Mesenteric fat pad (tissue), 1 donor: Measurements from ENCODE around the gene OTOG. TPM values are rescaled to one million over a fixed set of nuclear protein-coding genes. Genes with fewer than 3 reads are reported as not detected.

ENCODE experiments used
- DNase-seq: peaks from one replicate; pipeline ENCODE4 v3.0.0-alpha.2; 2020; ENCODE audit warnings: low spot score
- total RNA-seq: library from RNA; stranded (reverse); fragmentation: NEBNext Ultra II Directional; extraction: Animal tissue kit (Norgen Biotek cat#: 25700); gene quantifications from one replicate; pipeline ENCODE4 v1.2.1, GENCODE V29; 2021
- donor health status: DM: yes; HTN: yes; CAD: no.

OTOG gene
- total RNA-seq, 1 donor from 2014 or later: not detected

DNA sequence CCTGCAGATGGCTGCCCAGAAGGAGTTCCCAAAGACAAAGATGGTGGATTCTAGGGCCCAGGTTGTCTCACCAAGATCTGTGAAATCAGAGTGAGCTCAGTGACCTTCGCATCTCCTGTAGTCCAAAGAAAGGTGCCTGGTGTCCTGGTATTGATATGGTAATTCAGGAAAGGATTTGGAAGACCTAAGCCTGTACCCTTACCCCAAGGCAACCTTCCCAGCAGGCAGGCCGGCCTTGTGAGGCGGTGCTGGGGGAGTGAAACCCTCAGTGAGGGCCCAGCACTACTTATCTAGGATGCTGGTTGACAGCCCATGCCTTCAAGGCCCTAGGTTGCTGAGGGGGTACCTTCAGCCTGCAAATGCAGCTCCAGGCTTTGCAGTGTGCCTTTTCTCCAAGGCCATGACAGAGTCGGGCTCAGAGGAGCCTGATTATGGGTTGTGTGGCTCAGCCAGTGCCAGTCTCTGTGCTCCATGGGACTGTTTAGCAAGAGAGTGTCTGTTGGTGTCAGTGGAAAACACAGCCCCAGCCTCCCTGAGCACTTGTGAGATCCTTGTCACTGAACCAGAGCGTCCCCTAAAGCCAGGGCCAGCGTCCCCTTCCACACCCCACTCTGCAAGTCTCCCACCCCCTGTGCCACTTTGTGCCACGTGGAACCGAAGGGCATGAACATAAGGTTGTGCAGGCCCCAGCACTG lies 99.5 kb downstream of the OTOG start:
- DNase-seq: no peak

DNA sequence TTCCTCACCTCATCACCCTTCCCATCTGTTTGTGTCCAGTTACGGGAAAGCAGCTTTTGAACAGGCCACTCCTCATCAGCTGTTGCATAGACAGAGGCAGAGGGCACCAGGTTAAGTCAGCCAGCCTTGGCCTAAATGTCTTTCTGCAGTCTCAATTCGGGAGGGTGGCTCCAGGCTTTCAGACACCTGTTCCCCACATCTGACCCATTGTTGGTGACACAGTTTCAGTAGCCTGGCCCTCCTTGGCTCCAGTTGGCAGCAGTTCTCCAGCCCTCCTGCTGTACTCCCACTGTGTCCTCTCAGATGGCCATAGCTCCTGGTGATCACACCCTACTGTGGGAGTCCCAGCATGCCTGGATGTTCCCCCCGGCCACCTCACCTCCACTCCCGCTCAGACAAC lies 101.5 kb downstream of the OTOG start:
- no peak for DNase-seq

DNA sequence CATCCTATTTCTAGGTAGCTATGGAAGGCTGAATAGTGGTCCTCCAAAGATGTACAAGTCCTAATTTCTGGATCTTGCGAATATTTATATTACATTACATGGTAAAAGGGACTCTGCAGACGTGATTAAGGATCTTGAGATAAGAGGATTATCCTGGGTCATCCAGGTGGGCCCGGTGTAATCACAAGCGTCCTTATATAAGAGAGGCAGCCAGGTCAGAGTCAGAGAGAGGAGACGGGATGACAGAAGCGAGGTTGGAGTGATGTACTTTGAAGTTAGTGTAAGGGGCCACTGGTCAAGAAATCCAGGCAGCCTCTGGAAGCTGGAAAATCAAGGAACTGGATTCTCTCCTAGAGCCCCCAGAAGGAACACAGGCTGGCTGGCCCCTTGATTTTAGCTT lies 102.2 kb downstream of the OTOG start:
- no peak for DNase-seq

- DNase-seq: no peak
Observed at GRCh38 chr11:17649696-17650095, 102.6 kb downstream of the OTOG start.

DNA sequence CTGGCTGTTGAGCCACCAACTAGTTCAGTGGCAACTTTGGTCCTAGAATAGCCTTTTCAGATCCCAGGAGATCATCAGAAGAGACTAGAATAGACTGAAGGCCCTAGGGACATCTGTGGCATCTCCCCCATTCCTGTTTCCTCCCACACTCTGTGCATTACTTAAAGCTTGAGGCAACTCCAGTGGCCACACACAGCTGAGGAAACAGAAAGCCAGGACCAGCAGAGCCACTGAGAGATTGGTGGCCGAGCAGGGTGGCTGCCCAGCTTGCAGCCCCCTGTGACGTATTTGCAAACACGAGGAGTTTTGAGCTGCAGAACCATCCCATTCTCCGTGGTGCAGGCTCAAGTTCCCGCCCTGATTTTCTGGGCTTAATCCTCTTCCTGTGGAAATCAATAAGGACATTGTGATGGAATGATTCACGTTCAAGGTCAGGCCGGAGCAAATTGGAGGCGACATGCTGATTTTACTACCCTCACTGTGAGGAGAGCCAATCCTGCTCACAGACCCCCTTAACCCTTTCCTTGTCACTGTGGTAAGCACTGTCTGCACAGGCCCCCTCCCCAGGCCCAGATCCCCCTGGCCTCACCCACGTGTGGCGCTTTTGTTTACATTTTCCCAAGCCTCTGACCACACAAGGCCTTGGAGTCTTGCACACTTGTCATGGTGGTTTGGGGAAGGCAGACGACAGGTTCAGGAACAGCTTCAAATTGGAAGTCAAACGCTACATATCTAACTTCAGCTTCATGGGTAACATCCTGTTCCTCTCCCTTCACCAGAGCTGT lies 103.3 kb downstream of the OTOG start:
- no peak for DNase-seq

GRCh38 chr11:17651061-17651460 lies 104.0 kb downstream of the OTOG start:
- DNase-seq: no peak

GRCh38 chr11:17651681-17652080 lies 104.6 kb downstream of the OTOG start:
- no peak for DNase-seq

- no peak for DNase-seq
Observed at GRCh38 chr11:17652556-17652955, 105.5 kb downstream of the OTOG start.

GRCh38 chr11:17653611-17654010 lies 106.6 kb downstream of the OTOG start:
- no peak for DNase-seq

DNA sequence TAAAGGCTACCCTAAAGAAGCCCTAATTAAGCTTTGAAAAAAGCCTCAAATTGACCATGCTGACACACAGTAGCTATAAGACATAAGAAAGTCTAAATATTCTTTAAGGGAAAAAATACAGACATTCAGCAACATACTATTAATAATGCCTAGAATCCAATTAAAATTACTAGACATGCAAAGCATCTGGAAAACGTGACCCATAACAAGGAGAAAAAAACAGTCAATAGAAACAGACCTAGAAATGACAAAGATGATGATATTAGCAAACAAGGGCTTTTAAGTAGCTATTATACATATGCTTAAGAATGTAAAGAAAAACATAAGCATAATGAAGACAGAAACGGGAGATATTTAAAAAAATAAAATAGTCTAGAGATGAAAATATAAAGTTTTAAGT lies 108.6 kb downstream of the OTOG start:
- no peak for DNase-seq

DNA sequence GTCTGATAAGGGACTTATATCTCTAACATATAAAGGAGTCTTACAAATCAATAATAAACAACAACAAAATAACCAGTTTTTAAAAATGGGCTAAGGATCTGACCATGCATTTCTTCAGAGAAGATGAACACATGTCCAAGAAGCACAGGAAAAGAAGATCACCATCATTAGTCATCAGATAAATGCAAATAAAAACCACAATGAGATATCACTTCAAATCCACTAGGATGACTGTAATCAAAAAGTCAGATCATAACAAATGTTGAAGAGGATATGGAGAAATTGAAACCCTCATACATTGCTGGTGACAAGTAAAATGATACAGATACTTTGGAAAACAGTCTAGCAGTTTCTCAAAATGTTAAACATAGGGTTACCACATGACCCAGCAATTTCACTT lies 111.2 kb downstream of the OTOG start:
- DNase-seq: no peak

DNA sequence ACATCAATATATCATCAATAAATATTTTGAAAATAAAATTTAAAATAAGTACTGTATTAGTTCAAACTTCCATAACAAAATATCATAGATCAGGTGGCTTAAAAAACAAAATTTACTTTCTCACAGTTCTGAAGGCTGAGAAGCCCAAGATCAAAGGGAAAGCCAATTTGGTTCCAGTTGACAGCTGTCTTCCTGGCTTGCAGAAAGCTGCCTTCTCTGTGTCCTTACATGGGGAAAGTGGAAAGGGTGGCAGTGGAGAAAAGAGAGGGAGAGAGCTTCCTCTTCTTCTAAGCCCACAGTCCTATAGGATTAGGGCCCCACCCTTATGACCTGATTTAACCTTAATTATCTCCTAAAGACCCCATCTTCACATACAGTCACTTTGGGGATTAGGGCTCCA lies 121.1 kb downstream of the OTOG start:
- no peak for DNase-seq

GRCh38 chr11:17672469-17672868 lies 125.4 kb downstream of the OTOG start:
- no peak for DNase-seq

DNA sequence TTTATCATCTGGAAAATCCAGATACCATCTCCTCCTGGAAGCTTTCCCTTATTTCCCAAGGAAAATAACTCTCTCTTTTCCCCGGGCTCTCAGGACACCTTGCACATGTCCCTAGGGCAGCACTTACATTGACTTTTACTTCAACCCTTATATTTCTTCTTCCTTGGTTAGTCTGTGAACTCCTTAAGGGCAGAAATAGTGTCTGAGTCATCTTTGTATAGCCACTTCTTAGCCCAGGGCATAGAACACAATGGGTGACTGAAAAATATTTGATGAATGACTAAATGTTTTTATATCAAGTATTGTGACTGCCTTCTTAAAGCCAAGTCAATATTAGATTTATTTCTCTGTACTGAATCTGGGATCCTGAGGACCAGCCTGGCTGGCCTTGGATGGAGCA lies 126.9 kb downstream of the OTOG start:
- DNase-seq: no peak

- no peak for DNase-seq
Observed at GRCh38 chr11:17682848-17683247, 135.8 kb downstream of the OTOG start.

GRCh38 chr11:17683377-17684161 lies 136.5 kb downstream of the OTOG start:
- DNase-seq: no peak

DNA sequence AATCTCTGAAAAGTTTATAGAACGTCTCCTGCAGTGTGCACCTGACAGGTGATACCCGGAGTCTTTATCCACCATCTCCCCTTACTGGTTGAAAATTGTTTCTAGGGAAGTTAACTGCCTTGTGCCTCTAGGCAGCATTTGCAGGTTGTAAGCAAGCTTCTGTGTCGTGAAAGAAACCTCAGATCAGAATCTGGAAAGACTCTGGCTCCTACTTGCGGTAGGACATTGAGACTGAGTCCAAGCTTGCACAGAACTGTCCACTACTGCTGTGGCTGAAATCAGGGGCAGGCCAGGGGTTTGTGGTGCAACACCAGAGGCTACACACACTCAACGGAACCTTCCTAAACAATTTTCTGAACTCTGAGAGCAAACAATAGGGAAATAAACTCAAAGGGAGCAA lies 137.5 kb downstream of the OTOG start:
- DNase-seq: no peak

DNA sequence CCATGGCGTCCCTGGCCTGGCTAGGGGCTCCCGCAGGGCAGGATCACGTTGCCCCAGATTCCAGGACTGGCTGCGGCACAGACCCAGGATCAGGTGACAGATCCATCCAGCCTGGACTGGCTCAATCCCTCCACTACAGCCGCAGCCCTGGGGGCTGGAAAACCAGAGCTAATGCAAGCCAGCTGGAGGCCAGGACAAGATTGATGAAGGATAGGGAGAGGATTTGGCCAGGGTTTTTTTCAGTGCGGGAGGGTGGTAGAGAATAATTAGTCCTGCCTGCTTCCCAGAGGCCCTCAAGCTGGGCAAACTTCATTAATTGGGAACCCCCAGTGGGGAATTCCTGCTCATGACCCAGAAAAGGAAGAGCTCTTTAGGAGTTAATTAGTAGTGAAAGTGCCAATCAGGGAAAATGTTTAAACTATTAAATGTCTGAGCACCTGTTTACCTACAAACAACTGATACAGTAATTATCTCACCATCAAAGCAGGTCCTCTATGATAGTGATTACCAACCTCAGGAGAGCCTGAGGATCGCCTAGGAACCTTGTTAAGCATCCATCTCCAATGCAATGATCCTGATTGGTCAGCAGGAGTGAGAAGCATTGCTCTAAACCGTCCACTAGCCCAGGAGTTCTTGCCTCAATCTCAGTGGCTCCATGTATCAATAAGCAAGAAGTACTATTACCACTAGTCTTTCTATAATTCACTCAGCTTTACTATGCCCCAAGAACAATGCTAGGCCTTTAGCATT lies 139.3 kb downstream of the OTOG start:
- no peak for DNase-seq

- DNase-seq: no peak
Observed at GRCh38 chr11:17687946-17688670, 141.0 kb downstream of the OTOG start.

- no peak for DNase-seq
Observed at GRCh38 chr11:17691550-17691949, 144.5 kb downstream of the OTOG start.

- no peak for DNase-seq
Observed at GRCh38 chr11:17691976-17692375, 144.9 kb downstream of the OTOG start.
